Ascending aorta (tissue), 2 donors: ENCODE data around the gene CCDC97. TPM values are rescaled to one million over a fixed set of nuclear protein-coding genes. Genes with fewer than 3 reads are reported as not detected.

Experiments used
- DNase-seq, 2 donors: peaks; one replicate each; pipeline ENCODE4 v3.0.0-alpha.2; 2019; ENCODE audit warnings: low spot score in 2 of 2
- H3K27ac ChIP-seq, 2 donors: fragments of 200-600 bp; sonication (generic); one replicate each; pipeline ENCODE4 v1.5.1; 2016 to 2017; ENCODE audit warnings: mild to moderate bottlenecking in 1 of 2
- H3K27me3 ChIP-seq: fragments of 200-600 bp; sonication (generic); one replicate; pipeline ENCODE4 v1.5.1; 2017
- H3K36me3 ChIP-seq, 2 donors: fragments of 200-600 bp; sonication (generic); one replicate each; pipeline ENCODE4 v1.5.1; 2016
- H3K4me1 ChIP-seq, 2 donors: fragments of 200-600 bp; sonication (generic); one replicate each; pipeline ENCODE4 v1.5.1; 2016 to 2017; ENCODE audit warnings: mild to moderate bottlenecking in 1 of 2
- H3K4me3 ChIP-seq, 2 donors: fragments of 200-600 bp; sonication (generic); one replicate each; pipeline ENCODE4 v1.5.1; 2016 to 2017; ENCODE audit warnings: mild to moderate bottlenecking in 1 of 2
- H3K9me3 ChIP-seq, 2 donors: fragments of 200-600 bp; sonication (generic); one replicate each; pipeline ENCODE4 v1.5.1; 2016
- intact Hi-C: fragments of 100-400 bp; cut with DNase I; formaldehyde crosslinking; loops from one replicate; pipeline ENCODE4 v1.15.1; 2023
- total RNA-seq: library from RNA; depleted of rRNA; stranded (reverse); fragments of >200 nt; gene quantifications from one replicate; pipeline ENCODE4 v1.1.0, GENCODE V29; 2016
- TF ChIP-seq, protein P1 (sequence below), 3 experiments: fragments of 200-600 bp in 2 of 3; fragments of 450-650 bp in 1 of 3; sonication (generic) in 2 of 3; IDR thresholded peaks; one replicate each; pipeline ENCODE4 v1.5.1; 2016 to 2019; ENCODE audit warnings: antibody characterized with exemption in 3 of 3, mild to moderate bottlenecking in 1 of 3, moderate library complexity in 1 of 3

The CCDC97 gene
- total RNA-seq, 1 donor from 2014 or later, result 18.4 TPM

DNA sequence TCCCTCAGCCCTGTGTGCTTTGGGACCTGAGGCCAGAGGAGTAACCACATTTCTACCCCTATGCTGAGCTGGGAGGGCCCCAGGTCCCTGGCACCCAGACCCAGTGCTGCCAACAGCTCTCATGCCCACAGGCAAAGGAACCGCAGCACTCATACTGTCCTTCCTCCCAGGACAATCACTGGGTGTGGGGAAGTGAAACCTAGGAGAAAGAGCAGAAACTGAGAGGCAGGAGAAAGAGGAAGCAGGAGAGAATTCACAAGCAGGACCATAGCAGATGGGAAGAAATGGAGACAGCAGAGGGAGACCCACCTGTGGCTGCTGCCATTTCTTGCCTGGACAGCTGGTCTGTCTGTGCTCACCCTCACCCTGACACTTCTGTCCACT lies 18.9 kb downstream of the CCDC97 start:
- Histone ChIP-seq H3K9me3 (no peaks in the 10 kb centered on the region), H3K27me3 (no peaks in the 10 kb centered on the region), H3K4me3 (no peak overlapping the region), H3K4me1 (peaks cover 21 to 40% of the 10 kb centered on the region in 2 donors), H3K36me3 (peaks cover 23 to 41% of the 10 kb centered on the region in 2 donors), H3K27ac (peak overlapping the region in 1 of 2 donors; percentile 97)
- TF ChIP-seq, protein P1, sequence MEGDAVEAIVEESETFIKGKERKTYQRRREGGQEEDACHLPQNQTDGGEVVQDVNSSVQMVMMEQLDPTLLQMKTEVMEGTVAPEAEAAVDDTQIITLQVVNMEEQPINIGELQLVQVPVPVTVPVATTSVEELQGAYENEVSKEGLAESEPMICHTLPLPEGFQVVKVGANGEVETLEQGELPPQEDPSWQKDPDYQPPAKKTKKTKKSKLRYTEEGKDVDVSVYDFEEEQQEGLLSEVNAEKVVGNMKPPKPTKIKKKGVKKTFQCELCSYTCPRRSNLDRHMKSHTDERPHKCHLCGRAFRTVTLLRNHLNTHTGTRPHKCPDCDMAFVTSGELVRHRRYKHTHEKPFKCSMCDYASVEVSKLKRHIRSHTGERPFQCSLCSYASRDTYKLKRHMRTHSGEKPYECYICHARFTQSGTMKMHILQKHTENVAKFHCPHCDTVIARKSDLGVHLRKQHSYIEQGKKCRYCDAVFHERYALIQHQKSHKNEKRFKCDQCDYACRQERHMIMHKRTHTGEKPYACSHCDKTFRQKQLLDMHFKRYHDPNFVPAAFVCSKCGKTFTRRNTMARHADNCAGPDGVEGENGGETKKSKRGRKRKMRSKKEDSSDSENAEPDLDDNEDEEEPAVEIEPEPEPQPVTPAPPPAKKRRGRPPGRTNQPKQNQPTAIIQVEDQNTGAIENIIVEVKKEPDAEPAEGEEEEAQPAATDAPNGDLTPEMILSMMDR (IDR thresholded peaks at IDR 0.05), result no peak
- intact Hi-C loops, result no loop called here
- DNase-seq, result no peak

- intact Hi-C loops, result no loop called here
- DNase-seq, result no peak
Measured at GRCh38 chr19:41330481-41330880, 20.5 kb downstream of the CCDC97 start.

GRCh38 chr19:41330946-41331678 lies 21.1 kb downstream of the CCDC97 start:
- TF ChIP-seq, protein P1 (IDR thresholded peaks at IDR 0.05), result no peak
- Histone ChIP-seq H3K36me3 (peaks cover 32 to 50% of the 10 kb centered on the region in 2 donors), H3K9me3 (no peaks in the 10 kb centered on the region), H3K27me3 (no peaks in the 10 kb centered on the region), H3K4me1 (peaks cover 5 to 18% of the 10 kb centered on the region in 2 donors), H3K4me3 (no peak overlapping the region), H3K27ac (no peak overlapping the region)
- intact Hi-C loops, result no loop called here
- DNase-seq, result no peak

More at GRCh38 chr19:41330481-41330880, 20.5 kb downstream of the CCDC97 start:
- peaks cover 26 to 46% of the 10 kb centered on the region in 2 donors for H3K36me3 ChIP-seq
- H3K4me3 ChIP-seq, result no peak overlapping the region
- TF ChIP-seq, protein P1 (IDR thresholded peaks at IDR 0.05), result no peak
- no peaks in the 10 kb centered on the region for H3K9me3 ChIP-seq
- H3K4me1 ChIP-seq, result peaks cover 9 to 24% of the 10 kb centered on the region in 2 donors
- H3K27me3 ChIP-seq, result no peaks in the 10 kb centered on the region
- no peak overlapping the region for H3K27ac ChIP-seq

DNA sequence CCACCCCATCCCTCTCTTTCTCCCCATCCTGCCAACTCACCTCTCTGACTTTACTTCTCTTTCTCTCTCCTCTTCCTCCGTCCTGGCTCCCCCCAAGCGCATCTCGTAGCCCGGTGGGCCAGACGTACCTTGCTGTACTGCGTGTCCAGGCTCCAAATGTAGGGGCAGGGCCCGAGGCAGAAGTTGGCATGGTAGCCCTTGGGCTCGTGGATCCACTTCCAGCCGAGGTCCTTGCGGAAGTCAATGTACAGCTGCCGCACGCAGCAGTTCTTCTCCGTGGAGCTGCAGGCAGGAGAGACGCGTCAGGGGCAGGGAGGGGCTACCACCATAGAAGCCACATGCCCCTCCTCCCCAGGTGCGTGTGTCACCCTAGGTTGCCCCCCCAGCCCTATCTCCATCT lies 22.0 kb downstream of the CCDC97 start:
- DNase-seq, result no peak
- Histone ChIP-seq H3K9me3 (no peaks in the 10 kb centered on the region), H3K36me3 (peaks cover 32 to 57% of the 10 kb centered on the region in 2 donors), H3K4me1 (peaks cover 2 to 9% of the 10 kb centered on the region in 2 donors), H3K27me3 (no peaks in the 10 kb centered on the region), H3K4me3 (no peak overlapping the region), H3K27ac (no peak overlapping the region)
- TF ChIP-seq, protein P1 (IDR thresholded peaks at IDR 0.05), result no peak
- intact Hi-C loops, result no loop called here

GRCh38 chr19:41332468-41332867 lies 22.5 kb downstream of the CCDC97 start:
- TF ChIP-seq, protein P1 (IDR thresholded peaks at IDR 0.05), result no peak
- H3K27ac ChIP-seq, result no peak overlapping the region
- intact Hi-C loops, result no loop called here

More at GRCh38 chr19:41332468-41332867, 22.5 kb downstream of the CCDC97 start:
- Histone ChIP-seq H3K4me3 (no peak overlapping the region), H3K36me3 (peaks cover 32 to 60% of the 10 kb centered on the region in 2 donors), H3K27me3 (no peaks in the 10 kb centered on the region), H3K9me3 (no peaks in the 10 kb centered on the region), H3K4me1 (peaks cover 2 to 5% of the 10 kb centered on the region in 2 donors)
- DNase-seq, result no peak
